OCI-LY7 (cell line): Measurements from ENCODE around the gene UBP1. TPM values are rescaled to one million over a fixed set of nuclear protein-coding genes. Genes with fewer than 3 reads are reported as not detected.

ENCODE experiments used
- BruUV-seq: library from RNA; stranded (reverse); fragments of 400-500 nt; replicated peaks from 2 replicates; lab custom pipeline; 2021; lab: Mats Ljungman, UMichigan
- CTCF ChIA-PET: fragments of 300-600 bp; sonication (Branson Sonifier 250); formaldehyde crosslinking; loops from one replicate; lab custom pipeline; 2022; ENCODE audit warnings: antibody characterized with exemption; ENCODE audit not compliant: unreplicated experiment; lab: Charles Lee
- POLR2A ChIA-PET: fragments of 300-600 bp; sonication (Branson Sonifier 250); formaldehyde crosslinking; loops from one replicate; lab custom pipeline; 2022; ENCODE audit warnings: antibody characterized with exemption; lab: Charles Lee
- DNase-seq: peaks from one replicate; pipeline ENCODE4 v3.0.0-alpha.2; 2015; ENCODE audit warnings: low spot score
- H2AFZ ChIP-seq: fragments of 200-600 bp; sonication (generic), shearing (Covaris generic); 2 replicates; pipeline ENCODE4 v1.6.1; 2014; ENCODE audit warnings: mild to moderate bottlenecking, antibody characterized with exemption, low read length, moderate library complexity
- H3K27ac ChIP-seq: fragments of 200-600 bp; sonication (generic); 2 replicates; pipeline ENCODE4 v1.5.1; 2014; ENCODE audit warnings: mixed run types, low read depth, mild to moderate bottlenecking, moderate library complexity, low read length, inconsistent platforms; ENCODE audit not compliant: poor library complexity, severe bottlenecking
- H3K36me3 ChIP-seq: fragments of 200-600 bp; sonication (generic); 2 replicates; pipeline ENCODE4 v1.6.1; 2014; ENCODE audit warnings: mild to moderate bottlenecking, antibody characterized with exemption, low read length, moderate library complexity, mixed read lengths; ENCODE audit not compliant: insufficient read depth
- H3K4me1 ChIP-seq: fragments of 200-600 bp; sonication (generic); 2 replicates; pipeline ENCODE4 v1.5.1; 2014; ENCODE audit warnings: mild to moderate bottlenecking, low read length; ENCODE audit not compliant: insufficient read depth, poor library complexity, severe bottlenecking
- H3K4me2 ChIP-seq: fragments of 200-600 bp; sonication (generic); 2 replicates; pipeline ENCODE4 v1.6.1; 2014; ENCODE audit warnings: mild to moderate bottlenecking, low read length
- H3K4me3 ChIP-seq: fragments of 200-600 bp; sonication (generic); 2 replicates; pipeline ENCODE4 v1.5.1; 2014; ENCODE audit warnings: mild to moderate bottlenecking, low read depth, low read length; ENCODE audit not compliant: poor library complexity, severe bottlenecking
- H3K79me2 ChIP-seq: fragments of 200-600 bp; sonication (generic); 2 replicates; pipeline ENCODE4 v1.6.1; 2016; ENCODE audit warnings: low read depth, mild to moderate bottlenecking, low read length, moderate library complexity, mixed read lengths; ENCODE audit not compliant: insufficient read depth
- H3K9me2 ChIP-seq: fragments of 200-600 bp; sonication (generic); 2 replicates; pipeline ENCODE4 v1.6.1; 2016; ENCODE audit warnings: mild to moderate bottlenecking, low read length, mixed read lengths; ENCODE audit not compliant: insufficient read depth
- H3K9me3 ChIP-seq: fragments of 200-600 bp; sonication (generic); 2 replicates; pipeline ENCODE4 v1.6.1; 2014; ENCODE audit warnings: mild to moderate bottlenecking, mixed run types, low read length, mixed read lengths
- H4K20me1 ChIP-seq: fragments of 200-600 bp; sonication (generic); 2 replicates; pipeline ENCODE4 v1.6.1; 2014; ENCODE audit warnings: mild to moderate bottlenecking, antibody characterized with exemption, low read length, moderate library complexity, mixed read lengths; ENCODE audit not compliant: insufficient read depth
- CTCF ChIP-seq: fragments of 200-600 bp; sonication (generic); conservative IDR thresholded peaks from 2 replicates; pipeline ENCODE4 v1.5.1; 2014; ENCODE audit warnings: mild to moderate bottlenecking, antibody characterized with exemption, low read length, moderate library complexity, mixed read lengths
- EZH2phosphoT487 ChIP-seq: fragments of 200-600 bp; sonication (generic); IDR thresholded peaks from 2 replicates; pipeline ENCODE4 v1.6.1; 2018; ENCODE audit warnings: low read depth, borderline replicate concordance, mild to moderate bottlenecking, mixed run types, antibody characterized with exemption, low read length, moderate library complexity, mixed read lengths
- intact Hi-C: fragments of 100-400 bp; cut with micrococcal nuclease; formaldehyde crosslinking; loops from one replicate; pipeline ENCODE4 v1.10.0; 2022; ENCODE audit not compliant: unreplicated experiment
- total RNA-seq, 2 experiments: library from RNA; depleted of rRNA in 1 of 2; stranded (reverse); fragments of >200 nt in 1 of 2; shearing (Covaris generic) in 1 of 2; gene quantifications; 2 replicates each; pipeline ENCODE4 v1.2.3, GENCODE V29; 2014 to 2022

Gene UBP1
- total RNA-seq, 2 experiments from 2014 or later = 73.0 to 83.8 TPM

- DNase-seq = no peak
- POLR2A ChIA-PET = no interaction called here
- Histone ChIP-seq H3K4me3 (no peak overlapping the region), H3K4me2 (no peak overlapping the region), H3K4me1 (no peaks in the 10 kb centered on the region), H3K27ac (no peak overlapping the region), H3K9me2 (no peaks in the 10 kb centered on the region), H3K36me3 (peaks cover 35% of the 10 kb centered on the region), H3K9me3 (no peaks in the 10 kb centered on the region), H2AFZ (no peak overlapping the region), H4K20me1 (no peaks in the 10 kb centered on the region), H3K79me2 (no peaks in the 10 kb centered on the region)
- no TSS peak for BruUV-seq
- TF ChIP-seq CTCF (no peak), EZH2phosphoT487 (no peak)
- CTCF ChIA-PET = no interaction called here
- intact Hi-C loops = no loop called here
These were observed 56.3 kb downstream of the UBP1 start for GRCh38 chr3:33383951-33384350.

- peaks cover 3% of the 10 kb centered on the region; the same call in 1 of the 2 replicates for H3K36me3 ChIP-seq
- no peaks in the 10 kb centered on the region for H3K9me3 ChIP-seq
- no TSS peak for BruUV-seq
- H3K9me2 ChIP-seq = no peaks in the 10 kb centered on the region
- no peaks in the 10 kb centered on the region for H3K79me2 ChIP-seq
- TF ChIP-seq CTCF = no peak
- TF ChIP-seq EZH2phosphoT487 = no peak
- no peak for DNase-seq
- no peak overlapping the region for H3K4me3 ChIP-seq
- H2AFZ ChIP-seq = no peak overlapping the region
- H3K27ac ChIP-seq = no peak overlapping the region
- no peak overlapping the region for H3K4me2 ChIP-seq
- H3K4me1 ChIP-seq = no peaks in the 10 kb centered on the region
- CTCF ChIA-PET = no interaction called here
- POLR2A ChIA-PET = no interaction called here
- intact Hi-C loops = no loop called here
- H4K20me1 ChIP-seq = no peaks in the 10 kb centered on the region
These were observed 59.6 kb downstream of the UBP1 start for GRCh38 chr3:33380653-33381052.

- Histone ChIP-seq H3K4me2 (no peak overlapping the region), H3K9me2 (no peaks in the 10 kb centered on the region), H2AFZ (no peak overlapping the region), H3K9me3 (no peaks in the 10 kb centered on the region), H3K4me1 (no peaks in the 10 kb centered on the region), H3K36me3 (no peaks in the 10 kb centered on the region), H4K20me1 (no peaks in the 10 kb centered on the region), H3K27ac (no peak overlapping the region), H3K79me2 (no peaks in the 10 kb centered on the region), H3K4me3 (no peak overlapping the region)
- DNase-seq = no peak
- TF ChIP-seq CTCF (no peak), EZH2phosphoT487 (no peak)
- intact Hi-C loops = no loop called here
- POLR2A ChIA-PET = no interaction called here
- no TSS peak for BruUV-seq
- CTCF ChIA-PET = no interaction called here
These were observed 62.3 kb downstream of the UBP1 start for GRCh38 chr3:33377931-33378330.
